Neuronal stem cell (in vitro differentiated cells): ENCODE results near the gene PPP1CA.

Source experiments
- DNase-seq: peaks from one replicate; pipeline ENCODE4 v3.0.0-alpha.2; 2013; ENCODE audit warnings: low spot score
- H2AFZ ChIP-seq: one replicate; pipeline ENCODE4 v1.6.1; 2013; ENCODE audit warnings: mild to moderate bottlenecking, low read length, inconsistent platforms
- H2AK5ac ChIP-seq: 2 replicates; pipeline ENCODE4 v1.6.1; 2013; ENCODE audit warnings: low read depth, mild to moderate bottlenecking, inconsistent platforms, low read length, moderate library complexity, mixed read lengths
- H2BK120ac ChIP-seq: 2 replicates; pipeline ENCODE4 v1.6.1; 2013; ENCODE audit warnings: low read depth, mild to moderate bottlenecking, inconsistent platforms, low read length, moderate library complexity, mixed read lengths
- H2BK12ac ChIP-seq: one replicate; pipeline ENCODE4 v1.6.1; 2013; ENCODE audit warnings: low read length, inconsistent platforms
- H2BK15ac ChIP-seq: 2 replicates; pipeline ENCODE4 v1.6.1; 2013; ENCODE audit warnings: mild to moderate bottlenecking, low read length, inconsistent platforms, mixed read lengths
- H2BK5ac ChIP-seq: one replicate; pipeline ENCODE4 v1.6.1; 2013; ENCODE audit warnings: inconsistent platforms, mild to moderate bottlenecking, low read length, moderate library complexity
- H3K14ac ChIP-seq: one replicate; pipeline ENCODE4 v1.6.1; 2013; ENCODE audit warnings: low read length, inconsistent platforms
- H3K18ac ChIP-seq: 2 replicates; pipeline ENCODE4 v1.6.1; 2013; ENCODE audit warnings: low read length, inconsistent platforms
- H3K23ac ChIP-seq: 2 replicates; pipeline ENCODE4 v1.6.1; 2013; ENCODE audit warnings: low read depth, mild to moderate bottlenecking, mixed read lengths, low read length, inconsistent platforms; ENCODE audit not compliant: poor library complexity
- H3K27ac ChIP-seq: replicated peaks from 3 replicates; pipeline ENCODE4 v1.5.1; 2013; ENCODE audit warnings: low read length, inconsistent platforms
- H3K27me3 ChIP-seq, 3 experiments: 2 replicates each; pipeline ENCODE4 v1.6.1; 2013; ENCODE audit warnings: low read length in 3 of 3, mild to moderate bottlenecking in 2 of 3, inconsistent platforms in 1 of 3, low read depth in 1 of 3, mixed read lengths in 1 of 3, moderate library complexity in 1 of 3; ENCODE audit not compliant: control insufficient read depth in 3 of 3, insufficient read depth in 3 of 3
- H3K36me3 ChIP-seq, 2 donors: replicated peaks in 1 of 2; 2 replicates each; pipeline ENCODE4 v1.6.1; 2013; ENCODE audit warnings: low read length in 2 of 2; ENCODE audit not compliant: control insufficient read depth in 2 of 2, insufficient read depth in 2 of 2
- H3K4ac ChIP-seq: 2 replicates; pipeline ENCODE4 v1.6.1; 2013; ENCODE audit warnings: inconsistent platforms, mild to moderate bottlenecking, low read length, moderate library complexity
- H3K4me1 ChIP-seq, 2 donors: 1 replicate in 1 of 2; 2 replicates in 1 of 2; pipeline ENCODE4 v1.6.1; 2013; ENCODE audit warnings: low read length in 2 of 2, low read depth in 1 of 2; ENCODE audit not compliant: control insufficient read depth in 2 of 2, insufficient read depth in 1 of 2
- H3K4me2 ChIP-seq: one replicate; pipeline ENCODE4 v1.6.1; 2013; ENCODE audit warnings: mild to moderate bottlenecking, low read length, inconsistent platforms; ENCODE audit not compliant: insufficient read depth, poor library complexity, severe bottlenecking
- H3K4me3 ChIP-seq, 2 donors: 2 replicates each; pipeline ENCODE4 v1.5.1; 2013; ENCODE audit warnings: low read length in 2 of 2, mild to moderate bottlenecking in 2 of 2, inconsistent platforms in 1 of 2, moderate library complexity in 1 of 2
- H3K79me1 ChIP-seq: one replicate; pipeline ENCODE4 v1.6.1; 2013; ENCODE audit warnings: low read depth, mild to moderate bottlenecking, inconsistent platforms, low read length, moderate library complexity
- H3K9ac ChIP-seq: one replicate; pipeline ENCODE4 v1.6.1; 2013; ENCODE audit warnings: mild to moderate bottlenecking, low read depth, low read length, inconsistent platforms; ENCODE audit not compliant: poor library complexity
- H3K9me3 ChIP-seq, 2 donors: replicated peaks in 1 of 2; 2 replicates each; pipeline versions ENCODE3 to v1.6.1; 2013; ENCODE audit warnings: low read length in 2 of 2, mild to moderate bottlenecking in 2 of 2, inconsistent platforms in 1 of 2, low read depth in 1 of 2, mixed read lengths in 1 of 2, moderate library complexity in 1 of 2; ENCODE audit not compliant: control insufficient read depth in 2 of 2, insufficient read depth in 1 of 2
- H4K8ac ChIP-seq: one replicate; pipeline ENCODE4 v1.6.1; 2013; ENCODE audit warnings: low read depth, mild to moderate bottlenecking, inconsistent platforms, low read length, moderate library complexity
- H4K91ac ChIP-seq: one replicate; pipeline ENCODE4 v1.6.1; 2013; ENCODE audit warnings: low read length, low read depth, mild to moderate bottlenecking, inconsistent platforms; ENCODE audit not compliant: poor library complexity
- WGBS, 2 donors: extraction: QIAGEN DNeasy Blood & Tissue Kit; methylation state at CpG; one replicate each; pipeline ENCODE4 v1.1.7; 2013; ENCODE audit warnings: missing lambda C conversion rate in 2 of 2, mixed read lengths in 1 of 2; ENCODE audit not compliant: insufficient read length in 2 of 2, insufficient replicate concordance in 1 of 2; ENCODE audit errors: extremely low coverage in 2 of 2; 5-methylcytosine and 5-hydroxymethylcytosine counted together

Gene PPP1CA

GRCh38 chr11:67441098-67441563, 39.5 kb upstream of the PPP1CA start:
- no peak overlapping the region for H2BK120ac ChIP-seq
- H3K36me3 ChIP-seq: peaks cover 18 to 47% of the 10 kb centered on the region in 2 donors
- H4K91ac ChIP-seq: no peak overlapping the region
- H3K27me3 ChIP-seq: peaks cover 0 to 3% (median 0%) of the 10 kb centered on the region in 3 experiments
- H3K9me3 ChIP-seq: no peaks in the 10 kb centered on the region
- no peak for DNase-seq
- H3K4me3 ChIP-seq: no peak overlapping the region
- no peak overlapping the region for H4K8ac ChIP-seq
- H2AFZ ChIP-seq: no peak overlapping the region
- H2BK12ac ChIP-seq: no peak overlapping the region
- H2AK5ac ChIP-seq: no peak overlapping the region
- H3K9ac ChIP-seq: no peak overlapping the region
- H3K4me1 ChIP-seq: peaks cover 2 to 3% of the 10 kb centered on the region in 2 donors
- no CpG with 5 or more reads among the region's 21 CpGs for WGBS, 2 donors
- peaks cover 7% of the 10 kb centered on the region for H3K79me1 ChIP-seq
- H2BK5ac ChIP-seq: no peak overlapping the region
- no peak overlapping the region for H3K4me2 ChIP-seq
- no peak overlapping the region for H3K27ac ChIP-seq
- no peak overlapping the region for H3K4ac ChIP-seq
- no peak overlapping the region for H2BK15ac ChIP-seq
- peak overlapping the region; percentile 73 for H3K23ac ChIP-seq
- peak overlapping the region; percentile 38 for H3K14ac ChIP-seq
- H3K18ac ChIP-seq: no peak overlapping the region

GRCh38 chr11:67440229-67441097, 38.8 kb upstream of the PPP1CA start:
- no peak for DNase-seq
- peak overlapping the region; percentile 10 for H3K23ac ChIP-seq
- H3K79me1 ChIP-seq: peaks cover 7% of the 10 kb centered on the region
- H3K4me2 ChIP-seq: no peak overlapping the region
- H3K27ac ChIP-seq: no peak overlapping the region
- no peak overlapping the region for H3K18ac ChIP-seq
- no peak overlapping the region for H2BK5ac ChIP-seq
- H3K14ac ChIP-seq: peak overlapping the region; percentile 71
- H3K9me3 ChIP-seq: no peaks in the 10 kb centered on the region
- H3K4me1 ChIP-seq: peaks cover 2 to 3% of the 10 kb centered on the region in 2 donors
- H2BK120ac ChIP-seq: no peak overlapping the region
- no peak overlapping the region for H4K91ac ChIP-seq
- no peak overlapping the region for H3K4me3 ChIP-seq
- peak overlapping the region; percentile 8 for H2AK5ac ChIP-seq
- H3K4ac ChIP-seq: no peak overlapping the region
- no peak overlapping the region for H3K9ac ChIP-seq
- no CpG with 5 or more reads among the region's 17 CpGs for WGBS, 2 donors
- H2BK15ac ChIP-seq: no peak overlapping the region
- H2AFZ ChIP-seq: no peak overlapping the region
- no peak overlapping the region for H4K8ac ChIP-seq
- H2BK12ac ChIP-seq: no peak overlapping the region
- peaks cover 23 to 54% of the 10 kb centered on the region in 2 donors for H3K36me3 ChIP-seq
- H3K27me3 ChIP-seq: peaks cover 0 to 3% (median 0%) of the 10 kb centered on the region in 3 experiments

GRCh38 chr11:67439321-67440228, 37.9 kb upstream of the PPP1CA start:
- H3K4me3 ChIP-seq: peak overlapping the region in 1 of 2 donors; percentile 56
- H2BK5ac ChIP-seq: no peak overlapping the region
- no peak overlapping the region for H3K18ac ChIP-seq
- peak overlapping the region; percentile 55 for H3K23ac ChIP-seq
- DNase-seq: no peak
- no peak overlapping the region for H2BK120ac ChIP-seq
- H3K9me3 ChIP-seq: no peaks in the 10 kb centered on the region
- no peak overlapping the region for H3K4me2 ChIP-seq
- H3K27ac ChIP-seq: no peak overlapping the region
- H3K79me1 ChIP-seq: peaks cover 7% of the 10 kb centered on the region
- peaks cover 0 to 3% (median 0%) of the 10 kb centered on the region in 3 experiments for H3K27me3 ChIP-seq
- H3K4me1 ChIP-seq: peaks cover 2 to 3% of the 10 kb centered on the region in 2 donors
- H3K14ac ChIP-seq: peak overlapping the region; percentile 31
- H2BK15ac ChIP-seq: no peak overlapping the region
- H4K91ac ChIP-seq: peak overlapping the region; percentile 72
- H3K9ac ChIP-seq: peak overlapping the region; percentile 9
- H4K8ac ChIP-seq: no peak overlapping the region
- no CpG with 5 or more reads among the region's 31 CpGs for WGBS, 2 donors
- no peak overlapping the region for H3K4ac ChIP-seq
- H2AK5ac ChIP-seq: no peak overlapping the region
- H3K36me3 ChIP-seq: peaks cover 26 to 61% of the 10 kb centered on the region in 2 donors
- H2BK12ac ChIP-seq: no peak overlapping the region
- H2AFZ ChIP-seq: no peak overlapping the region
